DND-41 (cell line): ENCODE data around the gene POLE4.
A peak's percentile ranks its signal among the peaks of the same experiment; 100 is the strongest.

Experiments
- ATAC-seq: fragments of 200-7000 bp; cut with Tn5 transposase; 3 replicates; pipeline ENCODE4 v1.9.1; 2021; ENCODE audit warnings: low read depth; ENCODE audit not compliant: insufficient read depth
- DNase-seq: peaks from one replicate; pipeline ENCODE4 v3.0.0-alpha.2; 2020
- H2AFZ ChIP-seq: 2 replicates; pipeline ENCODE4 v1.6.0; 2012; ENCODE audit warnings: low read depth, low read length
- H3K27ac ChIP-seq: 2 replicates; pipeline ENCODE4 v1.5.1; 2012; ENCODE audit warnings: low read length, inconsistent platforms
- H3K27me3 ChIP-seq: fragments of 200-600 bp; sonication (generic); 2 replicates; pipeline ENCODE4 v1.6.0; 2012; ENCODE audit warnings: low read length, mild to moderate bottlenecking, inconsistent platforms; ENCODE audit not compliant: insufficient read depth, poor library complexity
- H3K36me3 ChIP-seq: 2 replicates; pipeline ENCODE4 v1.5.1; 2012; ENCODE audit warnings: low read length, inconsistent platforms; ENCODE audit not compliant: insufficient read depth
- H3K4me1 ChIP-seq: 2 replicates; pipeline ENCODE4 v1.5.1; 2012; ENCODE audit warnings: mild to moderate bottlenecking, low read length; ENCODE audit not compliant: insufficient read depth
- H3K4me2 ChIP-seq: 2 replicates; pipeline ENCODE4 v1.6.0; 2012; ENCODE audit warnings: mild to moderate bottlenecking, moderate library complexity, low read length, inconsistent platforms; ENCODE audit not compliant: insufficient read depth
- H3K4me3 ChIP-seq, 2 experiments: fragments of 200-600 bp in 1 of 2; shearing (Covaris generic) in 1 of 2; 2 replicates each; pipeline ENCODE4 v1.5.1; 2012 to 2016; ENCODE audit warnings: inconsistent platforms in 2 of 2, low read length in 2 of 2, mild to moderate bottlenecking in 2 of 2, low read depth in 1 of 2, moderate library complexity in 1 of 2
- H3K79me2 ChIP-seq: 2 replicates; pipeline ENCODE4 v1.6.0; 2012; ENCODE audit warnings: low read length, inconsistent platforms; ENCODE audit not compliant: insufficient read depth
- H3K9ac ChIP-seq: 2 replicates; pipeline ENCODE4 v1.6.0; 2012; ENCODE audit warnings: low read depth, mild to moderate bottlenecking, inconsistent platforms, low read length, moderate library complexity
- H3K9me3 ChIP-seq: 2 replicates; pipeline ENCODE4 v1.5.1; 2012; ENCODE audit warnings: low read length, moderate library complexity, mild to moderate bottlenecking, inconsistent platforms; ENCODE audit not compliant: insufficient read depth, severe bottlenecking
- H4K20me1 ChIP-seq: 2 replicates; pipeline ENCODE4 v1.6.0; 2012; ENCODE audit warnings: low read length; ENCODE audit not compliant: insufficient read depth
- CTCF ChIP-seq: IDR thresholded peaks from 2 replicates; pipeline ENCODE4 v1.5.1; 2012; ENCODE audit warnings: borderline replicate concordance, low read length, moderate library complexity, mild to moderate bottlenecking; ENCODE audit not compliant: poor library complexity, severe bottlenecking; ENCODE audit errors: extremely low read depth
- EZH2 ChIP-seq: IDR thresholded peaks from 3 replicates; pipeline ENCODE4 v1.6.1; 2012; ENCODE audit warnings: borderline replicate concordance, low read depth, mild to moderate bottlenecking, moderate library complexity, low read length, inconsistent platforms; ENCODE audit not compliant: severe bottlenecking

The POLE4 gene

GRCh38 chr2:74927621-74928020 lies 30.8 kb upstream of the POLE4 start:
- TF ChIP-seq EZH2 = no peak
- no peak for TF ChIP-seq CTCF
- Histone ChIP-seq H3K27ac (no peak overlapping the region), H3K4me3 (no peak overlapping the region), H3K79me2 (no peaks in the 10 kb centered on the region), H3K36me3 (no peaks in the 10 kb centered on the region), H3K9me3 (peaks cover 3% of the 10 kb centered on the region), H2AFZ (no peak overlapping the region), H4K20me1 (no peaks in the 10 kb centered on the region), H3K4me1 (no peaks in the 10 kb centered on the region), H3K27me3 (no peaks in the 10 kb centered on the region), H3K9ac (no peak overlapping the region), H3K4me2 (no peak overlapping the region)
- no peak for ATAC-seq
- peak; percentile 17 for DNase-seq

GRCh38 chr2:74930811-74931486 lies 27.5 kb upstream of the POLE4 start:
- peaks cover 3% of the 10 kb centered on the region for H3K9me3 ChIP-seq
- H3K27me3 ChIP-seq = peaks cover 8% of the 10 kb centered on the region
- no peaks in the 10 kb centered on the region for H3K79me2 ChIP-seq
- H3K4me1 ChIP-seq = no peaks in the 10 kb centered on the region
- H2AFZ ChIP-seq = no peak overlapping the region
- no peaks in the 10 kb centered on the region for H3K36me3 ChIP-seq
- no peak overlapping the region for H3K4me3 ChIP-seq
- DNase-seq = no peak
- TF ChIP-seq CTCF (no peak), EZH2 (no peak)
- no peak overlapping the region for H3K9ac ChIP-seq
- ATAC-seq = no peak
- H3K4me2 ChIP-seq = no peak overlapping the region
- H3K27ac ChIP-seq = no peak overlapping the region
- H4K20me1 ChIP-seq = no peaks in the 10 kb centered on the region

- no peaks in the 10 kb centered on the region for H3K4me1 ChIP-seq
- TF ChIP-seq CTCF (no peak), EZH2 (no peak)
- H4K20me1 ChIP-seq = no peaks in the 10 kb centered on the region
- DNase-seq (no peak), ATAC-seq (no peak)
- H3K4me2 ChIP-seq = no peak overlapping the region
- H3K27me3 ChIP-seq = peaks cover 10% of the 10 kb centered on the region
- H2AFZ ChIP-seq = no peak overlapping the region
- peaks cover 3% of the 10 kb centered on the region for H3K9me3 ChIP-seq
- H3K79me2 ChIP-seq = no peaks in the 10 kb centered on the region
- H3K9ac ChIP-seq = no peak overlapping the region
- H3K27ac ChIP-seq = no peak overlapping the region
- H3K4me3 ChIP-seq = no peak overlapping the region
- no peaks in the 10 kb centered on the region for H3K36me3 ChIP-seq
Observed at GRCh38 chr2:74931940-74932339, 26.5 kb upstream of the POLE4 start.
